Choroid plexus epithelial cell (primary cell): ENCODE measurements around the gene VPS39.
A peak's percentile ranks its signal among the peaks of the same experiment; 100 is the strongest.

Source experiments
- DNase-seq: peaks from one replicate; pipeline ENCODE4 v3.0.0-alpha.2; 2010; ENCODE audit warnings: low read depth
- H3K4me3 ChIP-seq: 2 replicates; pipeline ENCODE4 v1.5.1; 2011; ENCODE audit warnings: low read depth, mild to moderate bottlenecking, control low read depth, low read length, moderate library complexity
- CTCF ChIP-seq: conservative IDR thresholded peaks from 2 replicates; pipeline ENCODE4 v1.5.1; 2011; ENCODE audit warnings: low read depth, mild to moderate bottlenecking, control low read depth, inconsistent platforms, low read length, moderate library complexity

Gene VPS39

DNA sequence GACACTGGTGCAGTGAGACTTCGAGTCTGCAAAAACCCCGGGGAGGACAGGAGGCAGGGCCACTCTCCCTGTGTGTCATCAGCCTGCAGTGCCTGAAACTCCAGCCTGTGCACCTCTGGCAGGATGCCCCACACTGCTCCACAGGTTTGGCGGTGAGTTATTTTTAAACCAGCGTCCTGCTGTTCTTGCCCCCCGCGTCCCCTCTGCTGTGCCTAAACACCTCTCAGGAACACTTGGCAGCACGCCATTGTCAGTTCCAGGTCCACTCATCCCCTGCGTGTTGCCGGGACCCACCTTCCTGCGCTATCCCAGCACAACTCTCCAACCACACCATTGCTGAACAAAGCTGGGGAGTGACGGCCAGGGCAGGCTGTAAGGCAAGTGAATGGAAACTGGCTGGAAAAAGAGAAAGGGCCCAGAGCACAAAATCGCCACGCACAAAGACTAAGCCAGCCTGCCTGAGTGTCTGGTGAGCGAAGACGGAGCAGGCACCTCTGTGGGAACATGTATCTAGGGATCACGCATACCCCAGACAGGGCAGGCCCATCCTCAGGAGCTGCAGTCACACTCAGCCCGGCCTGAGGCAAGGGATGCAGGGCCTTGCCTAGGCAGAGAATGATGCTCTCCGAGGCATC is 48.6 kb downstream of the VPS39 start:
- no peak for TF ChIP-seq CTCF
- DNase-seq: peak; percentile 21
- H3K4me3 ChIP-seq: no peak overlapping the region

GRCh38 chr15:42158941-42159340 is 49.2 kb downstream of the VPS39 start:
- TF ChIP-seq CTCF: no peak
- DNase-seq: peak; percentile 44

DNA sequence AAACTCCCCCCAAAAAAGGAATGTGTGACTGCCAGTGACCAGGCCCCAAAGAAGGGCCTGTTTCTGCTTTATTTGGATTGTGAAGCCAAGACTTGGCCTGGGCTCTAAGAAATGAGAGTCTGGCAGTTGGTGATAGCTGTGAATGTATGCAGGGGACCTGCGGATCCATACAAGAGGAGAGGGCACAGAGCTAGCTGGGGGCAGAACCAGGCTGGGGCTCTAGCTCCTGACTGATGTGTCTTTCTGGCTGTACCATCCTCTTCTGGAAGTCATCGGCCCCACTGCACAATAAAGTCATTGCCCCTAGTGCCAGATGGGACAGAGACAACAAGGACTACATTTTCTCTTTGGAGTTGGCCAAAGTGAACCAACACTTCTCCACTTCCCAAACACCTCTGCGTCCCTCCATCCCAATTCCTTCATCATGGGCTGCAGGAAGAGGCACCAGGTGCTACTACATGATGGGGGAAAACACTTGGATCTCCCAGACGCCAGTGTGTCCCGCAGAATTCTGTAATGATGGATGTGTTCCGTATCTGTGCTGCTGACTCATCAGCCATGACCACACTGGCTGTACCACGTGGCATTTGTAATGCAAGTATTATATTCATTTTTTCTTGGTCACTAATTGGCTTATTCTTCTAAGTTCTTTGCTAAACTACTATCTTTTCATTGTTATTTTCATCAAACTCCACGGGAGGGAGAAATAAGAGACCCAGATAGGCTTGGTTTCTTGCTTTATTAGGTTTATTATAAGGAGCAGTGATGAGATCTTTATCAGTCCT is 49.9 kb downstream of the VPS39 start:
- TF ChIP-seq CTCF: no peak
- peak; percentile 81 for DNase-seq
- no peak overlapping the region for H3K4me3 ChIP-seq

More at GRCh38 chr15:42158941-42159340, 49.2 kb downstream of the VPS39 start:
- H3K4me3 ChIP-seq: no peak overlapping the region

DNA sequence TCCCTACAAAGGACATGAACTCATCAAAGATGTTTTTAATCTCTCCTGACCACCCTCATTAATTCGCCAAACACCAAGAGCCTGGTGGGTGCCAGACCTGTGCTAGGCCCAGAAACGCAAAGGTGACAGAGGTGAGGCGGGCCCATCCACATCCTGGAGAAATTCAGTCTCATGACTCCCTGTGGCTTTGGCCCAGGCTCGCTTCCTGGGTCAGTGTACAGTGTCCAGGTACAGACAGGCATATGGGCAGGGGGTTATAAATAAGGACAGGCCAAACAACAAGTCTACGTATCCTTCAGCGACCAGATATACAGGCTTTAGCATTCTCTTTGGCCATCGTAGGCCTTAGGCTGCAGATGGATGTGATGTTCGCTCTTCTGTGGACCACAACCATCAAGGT is 50.7 kb downstream of the VPS39 start:
- TF ChIP-seq CTCF: no peak
- no peak overlapping the region for H3K4me3 ChIP-seq
- DNase-seq: no peak

- no peak for DNase-seq
- H3K4me3 ChIP-seq: no peak within 1 kb of the TSS
- TF ChIP-seq CTCF: peak; percentile 1
Observed at GRCh38 chr15:42156243-42156922, 51.7 kb downstream of the VPS39 start, which contains the start of gene PLA2G4F. Gene PLA2G4F (minus strand): TSS chr15:42156636. CDS start chr15:42156549, 87 bp downstream.

DNA sequence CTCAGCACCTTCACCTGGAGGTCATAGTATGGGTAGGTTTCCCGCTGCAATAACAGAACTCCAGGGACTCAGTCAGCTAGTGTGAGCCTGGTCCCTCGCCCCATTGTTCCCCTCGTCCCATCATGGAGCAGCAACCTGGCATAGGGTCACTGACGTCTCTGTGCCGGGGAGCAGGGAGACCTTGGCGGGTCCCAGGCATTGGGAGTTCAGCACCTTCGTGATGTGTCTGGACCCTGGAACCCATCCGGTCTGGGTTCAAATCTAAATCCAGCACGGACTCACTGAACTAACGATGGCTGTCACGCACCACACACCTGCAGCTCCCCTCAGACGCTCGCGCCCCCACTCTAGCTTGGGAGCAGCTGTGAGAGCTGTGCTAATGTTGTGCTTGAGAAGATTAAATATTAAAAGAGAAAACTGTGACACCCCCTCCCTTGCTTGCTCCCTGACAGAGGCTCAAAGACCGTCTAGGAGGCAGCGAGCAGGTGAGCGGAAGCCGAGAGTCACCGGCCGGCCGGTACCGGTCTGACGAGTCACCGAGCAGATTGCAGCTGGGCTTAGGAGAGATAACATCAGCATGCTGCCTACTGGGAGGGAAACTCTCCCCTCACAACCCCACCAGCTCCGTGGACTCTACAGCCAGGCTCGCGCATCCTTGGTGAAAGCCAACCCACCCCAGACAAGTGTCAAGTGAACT is 52.4 kb downstream of the VPS39 start:
- no peak overlapping the region for H3K4me3 ChIP-seq
- DNase-seq: no peak
- no peak for TF ChIP-seq CTCF
